ENCODE results near the gene KRTAP12-2. TPM values are rescaled to one million over a fixed set of nuclear protein-coding genes. Genes with fewer than 3 reads are reported as not detected.
A peak's percentile ranks its signal among the peaks of the same experiment; 100 is the strongest.

The KRTAP12-2 gene, protein sequence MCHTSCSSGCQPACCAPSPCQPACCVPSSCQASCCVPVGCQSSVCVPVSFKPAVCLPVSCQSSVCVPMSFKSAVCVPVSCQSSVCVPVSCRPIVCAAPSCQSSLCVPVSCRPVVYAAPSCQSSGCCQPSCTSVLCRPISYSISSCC
- total RNA-seq, result not detected
- total RNA-seq, result 0 reads per million in 2 donors

DNA sequence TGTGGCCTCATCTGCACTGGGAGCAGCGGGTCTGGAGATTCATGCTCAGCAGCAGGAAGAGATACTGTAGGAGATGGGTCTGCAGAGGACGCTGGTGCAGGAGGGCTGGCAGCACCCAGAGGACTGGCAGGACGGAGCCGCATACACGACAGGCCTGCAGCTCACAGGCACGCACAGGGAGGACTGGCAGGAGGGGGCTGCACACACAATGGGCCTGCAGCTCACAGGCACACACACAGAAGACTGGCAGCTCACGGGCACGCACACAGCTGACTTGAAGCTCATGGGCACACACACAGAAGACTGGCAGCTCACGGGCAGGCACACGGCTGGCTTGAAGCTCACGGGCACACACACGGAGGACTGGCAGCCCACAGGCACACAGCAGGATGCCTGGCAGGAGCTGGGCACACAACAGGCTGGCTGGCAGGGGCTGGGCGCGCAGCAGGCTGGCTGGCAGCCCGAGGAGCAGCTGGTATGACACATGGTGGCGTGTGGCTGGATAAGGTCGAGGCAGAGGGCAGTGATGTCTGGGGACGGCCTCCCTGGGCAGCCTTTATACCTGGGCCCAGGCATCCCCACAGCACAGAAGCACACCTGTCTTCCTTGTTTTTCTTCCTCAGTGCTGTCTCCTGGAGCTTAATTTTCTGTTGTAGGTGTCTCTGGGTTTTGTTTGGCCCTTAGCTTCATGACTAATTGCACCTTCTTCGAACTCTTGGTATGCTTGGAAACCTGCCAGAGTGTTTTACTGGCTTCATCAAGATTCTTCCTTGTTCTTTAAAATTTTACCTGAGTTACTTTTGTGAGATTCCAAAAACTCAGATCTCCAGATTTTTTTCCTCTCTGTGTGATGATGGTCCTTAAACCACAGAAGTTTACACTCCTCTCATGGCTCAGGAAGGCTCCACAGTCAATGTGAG lies at the start of gene KRTAP12-2:
Gene KRTAP12-2 (minus strand): TSS at position 527 of the 920 bp plus-strand sequence. CDS start 41 bp downstream, at position 486.
- DNase-seq (no peak), ATAC-seq (no peak)
- Mint-ChIP-seq H3K36me3 (ENCODE audit: low read depth) (no peaks in the 10 kb centered on the region), H3K4me3 (no peak within 1 kb of the TSS), H3K27me3 (peaks cover 4% of the 10 kb centered on the region), H3K4me1 (peaks cover 3% of the 10 kb centered on the region), H3K27ac (no peak within 1 kb of the TSS)
- H3K9me3 ChIP-seq (ENCODE audit: control insufficient read depth, low read length, poor library complexity, severe bottlenecking), result no peaks in the 10 kb centered on the region

DNA sequence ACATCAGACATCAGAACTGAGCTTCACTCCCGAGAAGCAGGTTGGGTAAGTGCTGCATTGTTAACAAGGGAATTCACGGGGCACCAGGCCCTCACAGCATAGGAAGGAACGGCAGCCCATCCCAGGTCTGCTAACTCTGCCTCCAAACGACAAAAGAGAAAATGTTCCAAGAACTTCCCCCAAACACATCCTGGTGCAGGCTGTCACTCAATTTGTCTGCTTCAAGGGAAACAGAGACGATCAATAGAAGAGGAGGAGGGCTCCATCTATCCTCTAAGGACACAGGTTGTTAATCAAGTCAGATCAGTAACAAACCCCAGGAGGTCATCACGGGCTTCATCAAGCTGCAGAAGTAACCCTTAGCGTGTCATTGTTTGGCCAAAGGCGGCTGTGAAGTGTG lies 48.2 kb upstream of the KRTAP12-2 start:
- Mint-ChIP-seq H3K4me3 (no peak overlapping the region), H3K4me1 (peaks cover 18% of the 10 kb centered on the region), H3K27me3 (peaks cover 59% of the 10 kb centered on the region), H3K36me3 (ENCODE audit: low read depth) (peaks cover 5% of the 10 kb centered on the region), H3K27ac (no peak overlapping the region)
- DNase-seq (no peak), ATAC-seq (no peak)
- no peaks in the 10 kb centered on the region for H3K9me3 ChIP-seq (ENCODE audit: control insufficient read depth, low read length, poor library complexity, severe bottlenecking)

DNA sequence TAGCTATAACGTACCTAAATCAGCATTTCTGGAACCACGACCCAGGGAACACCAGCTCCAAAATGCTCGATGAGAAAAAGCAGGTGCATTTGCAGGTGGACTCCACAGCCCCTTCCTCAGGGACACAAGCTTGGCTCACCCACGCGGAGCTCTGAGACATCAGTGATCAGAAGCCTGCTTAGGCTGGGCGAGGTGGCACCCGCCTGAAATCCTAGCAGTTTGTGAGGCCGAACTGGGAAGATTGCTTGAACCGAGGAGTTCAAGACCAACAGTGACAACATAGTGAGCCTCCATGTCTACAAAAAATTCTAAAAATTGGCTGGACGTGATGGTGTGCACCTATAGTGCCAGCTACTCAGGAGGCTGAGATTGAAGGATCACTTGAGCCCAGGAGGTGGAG lies 47.1 kb upstream of the KRTAP12-2 start:
- Mint-ChIP-seq H3K36me3 (ENCODE audit: low read depth) (peaks cover 4% of the 10 kb centered on the region), H3K27me3 (peaks cover 59% of the 10 kb centered on the region), H3K4me1 (peaks cover 26% of the 10 kb centered on the region), H3K4me3 (no peak overlapping the region), H3K27ac (no peak overlapping the region)
- DNase-seq (no peak), ATAC-seq (no peak)
- no peaks in the 10 kb centered on the region for H3K9me3 ChIP-seq (ENCODE audit: control insufficient read depth, low read length, poor library complexity, severe bottlenecking)

DNA sequence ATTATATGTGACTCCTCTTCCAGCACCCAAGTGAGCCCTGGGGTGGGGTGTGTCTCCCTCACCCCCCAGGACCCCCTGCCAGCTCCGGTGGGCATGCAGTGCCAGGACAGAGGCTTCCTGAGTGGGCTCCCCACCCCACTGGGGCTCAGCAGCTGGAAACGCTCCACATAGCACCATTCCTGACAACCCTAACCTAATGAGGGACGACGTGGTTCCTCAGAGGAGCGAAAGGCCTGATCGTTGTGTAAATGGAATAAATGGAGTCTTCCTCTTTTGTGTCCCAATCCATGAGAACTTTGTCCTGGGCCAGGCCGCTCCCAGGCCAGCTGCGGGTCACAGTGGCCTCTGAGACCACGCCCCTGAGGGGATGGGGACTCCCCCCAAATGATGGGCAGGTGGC lies 46.4 kb upstream of the KRTAP12-2 start:
- ATAC-seq (no peak), DNase-seq (no peak)
- H3K4me1 Mint-ChIP-seq, result peaks cover 26% of the 10 kb centered on the region
- H3K27ac Mint-ChIP-seq, result no peak overlapping the region
- peaks cover 2% of the 10 kb centered on the region for H3K36me3 Mint-ChIP-seq (ENCODE audit: low read depth)
- peaks cover 59% of the 10 kb centered on the region for H3K27me3 Mint-ChIP-seq
- no peak overlapping the region for H3K4me3 Mint-ChIP-seq
- no peaks in the 10 kb centered on the region for H3K9me3 ChIP-seq (ENCODE audit: control insufficient read depth, low read length, poor library complexity, severe bottlenecking)

- H3K27me3 Mint-ChIP-seq, result peaks cover 65% of the 10 kb centered on the region
- H3K4me3 Mint-ChIP-seq, result no peak overlapping the region
- no peaks in the 10 kb centered on the region for H3K9me3 ChIP-seq (ENCODE audit: control insufficient read depth, low read length, poor library complexity, severe bottlenecking)
- ATAC-seq (no peak), DNase-seq (no peak)
- no peak overlapping the region for H3K27ac Mint-ChIP-seq
- H3K36me3 Mint-ChIP-seq (ENCODE audit: low read depth), result peaks cover 2% of the 10 kb centered on the region
- H3K4me1 Mint-ChIP-seq, result peaks cover 26% of the 10 kb centered on the region
These were observed 45.7 kb upstream of the KRTAP12-2 start for GRCh38 chr21:44712203-44713028.

- peak in 1 of 3 donors; percentile 5 for DNase-seq
- Mint-ChIP-seq H3K27ac (no peak within 1 kb of the TSS), H3K36me3 (ENCODE audit: low read depth) (peaks cover 2% of the 10 kb centered on the region), H3K4me1 (peaks cover 26% of the 10 kb centered on the region), H3K4me3 (peak within 1 kb of the TSS; percentile 80), H3K27me3 (peaks cover 71% of the 10 kb centered on the region)
- no peaks in the 10 kb centered on the region for H3K9me3 ChIP-seq (ENCODE audit: control insufficient read depth, low read length, poor library complexity, severe bottlenecking)
- ATAC-seq, result no peak
These were observed 44.8 kb upstream of the KRTAP12-2 start, which contains the start of gene TSPEAR for GRCh38 chr21:44711327-44712202. TSS of gene TSPEAR (minus strand) at chr21:44711572. CDS start at chr21:44711514, 58 bp downstream.

DNA sequence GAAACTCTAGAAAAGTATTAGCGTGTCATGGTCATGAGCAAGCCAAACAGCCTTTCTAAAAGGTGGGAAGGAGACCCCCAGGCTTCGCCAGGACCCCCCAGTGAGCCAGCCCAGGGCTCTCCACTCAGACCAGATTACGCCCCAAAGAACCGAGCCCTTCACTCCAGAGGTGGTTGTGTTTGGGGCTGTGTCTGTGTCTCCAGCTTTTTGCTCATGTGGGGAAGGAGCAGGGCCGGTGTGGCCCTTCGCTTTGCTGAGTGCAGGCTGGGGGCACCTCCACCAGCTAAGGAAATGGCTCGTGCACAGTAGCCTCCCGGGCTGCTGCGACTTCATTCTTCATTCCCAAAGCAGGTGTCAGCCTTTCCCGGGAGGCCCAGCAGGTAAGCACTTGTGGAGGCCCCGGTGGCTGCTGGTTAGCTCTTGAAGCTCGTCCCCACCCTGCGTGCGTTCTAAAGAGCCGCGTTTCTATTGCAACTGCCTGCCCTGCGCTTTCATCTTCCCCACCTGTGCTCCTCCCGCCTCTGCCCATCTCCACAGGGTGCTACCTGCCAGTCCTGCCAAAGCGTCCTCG lies 44.1 kb upstream of the KRTAP12-2 start:
- no peak overlapping the region for H3K27ac Mint-ChIP-seq
- peaks cover 26% of the 10 kb centered on the region for H3K4me1 Mint-ChIP-seq
- DNase-seq (no peak), ATAC-seq (peak; percentile 32)
- peak overlapping the region; percentile 80 for H3K4me3 Mint-ChIP-seq
- H3K27me3 Mint-ChIP-seq, result peaks cover 78% of the 10 kb centered on the region
- H3K36me3 Mint-ChIP-seq (ENCODE audit: low read depth), result peaks cover 2% of the 10 kb centered on the region
- H3K9me3 ChIP-seq (ENCODE audit: control insufficient read depth, low read length, poor library complexity, severe bottlenecking), result no peaks in the 10 kb centered on the region

DNA sequence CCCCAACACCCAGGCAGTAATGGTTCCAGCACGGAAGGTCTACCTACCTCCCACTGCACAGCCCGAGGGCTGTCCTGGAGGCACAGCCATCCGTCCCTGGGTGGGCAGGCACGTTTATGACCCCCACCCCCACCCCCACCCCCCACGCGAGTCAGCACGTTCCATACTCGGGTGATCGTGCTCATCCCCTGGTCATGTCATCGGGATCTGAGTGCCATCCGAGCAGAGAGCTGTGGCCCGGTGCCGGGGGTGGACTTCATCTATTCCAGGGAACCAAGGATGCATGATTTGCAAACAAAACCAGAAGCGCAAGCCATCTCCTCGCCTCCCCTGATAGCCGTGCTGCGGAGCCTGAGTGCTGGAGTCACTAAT lies 43.6 kb upstream of the KRTAP12-2 start:
- Mint-ChIP-seq H3K4me3 (peak overlapping the region; percentile 84), H3K36me3 (ENCODE audit: low read depth) (peaks cover 2% of the 10 kb centered on the region), H3K27me3 (peaks cover 82% of the 10 kb centered on the region), H3K4me1 (peaks cover 26% of the 10 kb centered on the region), H3K27ac (no peak overlapping the region)
- no peaks in the 10 kb centered on the region for H3K9me3 ChIP-seq (ENCODE audit: control insufficient read depth, low read length, poor library complexity, severe bottlenecking)
- no peak for DNase-seq
- no peak for ATAC-seq

- no peak for DNase-seq
- Mint-ChIP-seq H3K36me3 (ENCODE audit: low read depth) (peaks cover 3% of the 10 kb centered on the region), H3K27ac (peak overlapping the region; percentile 67), H3K27me3 (peaks cover 84% of the 10 kb centered on the region), H3K4me1 (peaks cover 21% of the 10 kb centered on the region), H3K4me3 (peak overlapping the region; percentile 84)
- peak; percentile 72 for ATAC-seq
- H3K9me3 ChIP-seq (ENCODE audit: control insufficient read depth, low read length, poor library complexity, severe bottlenecking), result no peaks in the 10 kb centered on the region
These were observed 42.9 kb upstream of the KRTAP12-2 start for GRCh38 chr21:44709426-44710293.

- Mint-ChIP-seq H3K27me3 (peaks cover 87% of the 10 kb centered on the region), H3K4me1 (peaks cover 21% of the 10 kb centered on the region), H3K4me3 (peak overlapping the region; percentile 84), H3K27ac (peak overlapping the region; percentile 67), H3K36me3 (ENCODE audit: low read depth) (peaks cover 3% of the 10 kb centered on the region)
- H3K9me3 ChIP-seq (ENCODE audit: control insufficient read depth, low read length, poor library complexity, severe bottlenecking), result no peaks in the 10 kb centered on the region
- ATAC-seq (no peak), DNase-seq (no peak)
These were observed 42.2 kb upstream of the KRTAP12-2 start for GRCh38 chr21:44708866-44709425.

DNA sequence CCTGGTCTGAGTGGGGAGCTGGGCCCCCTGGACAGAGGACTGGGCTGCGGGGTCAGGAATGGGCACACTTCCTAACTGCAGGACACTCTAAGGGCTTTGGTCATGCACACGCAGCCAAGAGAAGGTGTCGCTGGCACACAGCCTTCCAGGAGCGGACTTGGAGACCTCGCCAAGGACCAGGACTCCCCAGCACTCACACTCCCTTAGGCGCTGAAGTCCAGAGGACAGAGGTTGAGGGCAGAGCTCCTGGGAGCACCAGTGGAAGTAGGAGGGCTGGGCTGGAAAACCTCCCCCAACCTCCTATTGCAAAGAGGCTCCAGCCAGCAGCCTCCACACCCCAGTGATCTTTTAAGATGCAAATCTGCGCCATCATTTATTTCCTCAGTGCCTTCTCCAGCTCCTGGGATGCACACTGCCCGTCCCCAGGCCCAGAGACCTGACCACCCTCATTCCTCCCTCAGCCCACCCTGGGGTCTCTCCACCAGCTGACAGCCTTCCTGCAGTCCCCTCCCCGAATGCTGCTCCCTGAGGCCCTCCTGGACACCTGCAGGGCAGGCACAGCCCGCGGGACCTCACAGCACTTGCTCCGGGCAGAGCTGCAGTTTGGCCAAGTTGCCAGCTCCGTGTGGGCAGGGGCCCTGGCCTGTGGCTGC lies 41.6 kb upstream of the KRTAP12-2 start:
- no peaks in the 10 kb centered on the region for H3K9me3 ChIP-seq (ENCODE audit: control insufficient read depth, low read length, poor library complexity, severe bottlenecking)
- H3K4me3 Mint-ChIP-seq, result no peak overlapping the region
- no peak for DNase-seq
- H3K36me3 Mint-ChIP-seq (ENCODE audit: low read depth), result peaks cover 3% of the 10 kb centered on the region
- H3K4me1 Mint-ChIP-seq, result peaks cover 21% of the 10 kb centered on the region
- H3K27ac Mint-ChIP-seq, result peak overlapping the region; percentile 67
- ATAC-seq, result no peak
- H3K27me3 Mint-ChIP-seq, result peaks cover 84% of the 10 kb centered on the region
